ENCODE measurements around the gene THRAP3. TPM values are rescaled to one million over a fixed set of nuclear protein-coding genes. Genes with fewer than 3 reads are reported as not detected.
A peak's percentile ranks its signal among the peaks of the same experiment; 100 is the strongest.

Gene THRAP3
- total RNA-seq, 2 donors from 2014 or later: 27.4 to 32.2 TPM

- H3K36me3 ChIP-seq (replicated peaks in 1 of 2; ENCODE audit: insufficient read depth in 1 of 2, low read depth in 2 of 2): peaks cover 0 to 43% of the 10 kb centered on the region in 2 donors
Observed at GRCh38 chr1:36346741-36347370, 122.6 kb downstream of the THRAP3 start.

DNA sequence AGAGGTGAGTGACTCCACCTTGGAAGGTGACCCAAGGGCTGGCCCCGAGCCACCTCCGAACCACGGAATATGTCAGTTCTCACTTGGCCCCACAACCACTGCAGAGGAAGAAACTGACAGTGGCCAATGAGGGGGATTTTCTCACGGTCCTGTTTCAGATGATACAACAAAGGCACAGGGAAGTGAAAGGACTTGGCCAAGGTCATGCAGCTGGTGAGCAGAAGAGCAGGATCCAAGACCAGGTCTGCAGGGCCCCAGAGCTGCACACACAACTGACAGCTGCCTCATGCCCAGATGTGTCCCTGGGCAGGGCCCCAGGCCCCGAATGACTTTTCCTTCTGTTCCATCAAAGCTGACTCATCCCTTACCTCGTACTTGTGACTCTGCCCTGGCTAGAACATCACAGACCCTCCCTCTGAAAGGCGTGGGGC lies 125.0 kb downstream of the THRAP3 start:
- H3K4me3 ChIP-seq: no peak overlapping the region
- 60 to 64% methylated on average over 7 of the region's 7 CpGs for WGBS, 2 donors
- H3K27me3 ChIP-seq: no peaks in the 10 kb centered on the region
- TF ChIP-seq CTCF (IDR thresholded peaks at IDR 0.05): no peak
- TF ChIP-seq POLR2A (IDR thresholded peaks at IDR 0.05): no peak
- no peaks in the 10 kb centered on the region for H3K9me3 ChIP-seq
- ATAC-seq (no peak), DNase-seq (no peak)
- intact Hi-C loops (cut with DNase I): no loop called here
- H3K27ac ChIP-seq: no peak overlapping the region
- H3K36me3 ChIP-seq (replicated peaks in 1 of 2; ENCODE audit: insufficient read depth in 1 of 2, low read depth in 2 of 2): peaks cover 0 to 44% of the 10 kb centered on the region in 2 donors
- no peaks in the 10 kb centered on the region for H3K4me1 ChIP-seq

More at GRCh38 chr1:36346741-36347370, 122.6 kb downstream of the THRAP3 start:
- DNase-seq (no peak), ATAC-seq (no peak)
- no peaks in the 10 kb centered on the region for H3K27me3 ChIP-seq
- H3K27ac ChIP-seq: no peak overlapping the region
- intact Hi-C loops (cut with DNase I): no loop called here
- TF ChIP-seq POLR2A (IDR thresholded peaks at IDR 0.05) (no peak), CTCF (IDR thresholded peaks at IDR 0.05) (no peak)
- no peak overlapping the region for H3K4me3 ChIP-seq
- no peaks in the 10 kb centered on the region for H3K9me3 ChIP-seq
- no peaks in the 10 kb centered on the region for H3K4me1 ChIP-seq
- 91% methylated on average over 6 to 8 of the region's 8 CpGs for WGBS, 2 donors

- Histone ChIP-seq H3K27ac (peak overlapping the region in 2 of 4 donors; percentile 26 to 31), H3K9me3 (no peaks in the 10 kb centered on the region), H3K27me3 (no peaks in the 10 kb centered on the region), H3K4me3 (no peak overlapping the region), H3K36me3 (replicated peaks in 1 of 2; ENCODE audit: insufficient read depth in 1 of 2, low read depth in 2 of 2) (peaks cover 0 to 48% of the 10 kb centered on the region in 2 donors), H3K4me1 (no peaks in the 10 kb centered on the region)
- no peak for DNase-seq
- 81% methylated on average over 14 of the region's 16 CpGs; no CpG with 5 or more reads in 1 of the 2 donors for WGBS, 2 donors
- TF ChIP-seq POLR2A (IDR thresholded peaks at IDR 0.05): no peak
- no peak for TF ChIP-seq CTCF (IDR thresholded peaks at IDR 0.05)
- ATAC-seq: peak; percentile 9
- intact Hi-C loops (cut with DNase I): no loop called here
Observed at GRCh38 chr1:36349839-36350238, 125.6 kb downstream of the THRAP3 start.

DNA sequence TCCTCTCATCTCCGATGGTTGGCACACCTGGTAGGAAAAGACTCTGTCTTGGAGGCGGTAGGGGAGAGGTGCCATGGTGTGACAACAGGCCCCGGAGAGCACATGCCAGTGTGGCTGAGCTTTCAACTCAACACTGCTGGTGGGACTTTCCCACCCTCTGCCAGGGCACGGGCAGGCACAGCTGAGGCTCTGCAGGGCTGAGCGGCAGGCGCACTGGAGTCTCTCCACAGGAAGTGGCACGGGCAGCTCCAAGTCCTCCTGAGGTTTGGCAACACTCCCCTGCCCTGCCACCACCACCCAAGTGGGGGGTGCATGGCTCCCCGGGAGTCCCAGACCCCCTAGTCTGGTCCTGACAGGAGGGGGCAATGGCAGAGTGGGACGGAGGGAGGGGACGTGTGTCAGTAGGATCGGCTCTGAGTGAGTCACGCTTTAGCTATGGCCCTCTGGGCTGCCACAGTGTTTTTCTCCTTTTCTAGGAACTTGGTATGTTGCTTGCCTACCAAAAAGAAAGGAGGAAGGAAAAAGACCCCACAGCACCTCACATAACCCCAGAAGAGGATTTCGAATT lies 126.5 kb downstream of the THRAP3 start:
- intact Hi-C loops (cut with DNase I): no loop called here
- ATAC-seq: peak; percentile 48
- WGBS, 2 donors: 71 to 78% methylated on average over 1 to 13 of the region's 13 CpGs

DNA sequence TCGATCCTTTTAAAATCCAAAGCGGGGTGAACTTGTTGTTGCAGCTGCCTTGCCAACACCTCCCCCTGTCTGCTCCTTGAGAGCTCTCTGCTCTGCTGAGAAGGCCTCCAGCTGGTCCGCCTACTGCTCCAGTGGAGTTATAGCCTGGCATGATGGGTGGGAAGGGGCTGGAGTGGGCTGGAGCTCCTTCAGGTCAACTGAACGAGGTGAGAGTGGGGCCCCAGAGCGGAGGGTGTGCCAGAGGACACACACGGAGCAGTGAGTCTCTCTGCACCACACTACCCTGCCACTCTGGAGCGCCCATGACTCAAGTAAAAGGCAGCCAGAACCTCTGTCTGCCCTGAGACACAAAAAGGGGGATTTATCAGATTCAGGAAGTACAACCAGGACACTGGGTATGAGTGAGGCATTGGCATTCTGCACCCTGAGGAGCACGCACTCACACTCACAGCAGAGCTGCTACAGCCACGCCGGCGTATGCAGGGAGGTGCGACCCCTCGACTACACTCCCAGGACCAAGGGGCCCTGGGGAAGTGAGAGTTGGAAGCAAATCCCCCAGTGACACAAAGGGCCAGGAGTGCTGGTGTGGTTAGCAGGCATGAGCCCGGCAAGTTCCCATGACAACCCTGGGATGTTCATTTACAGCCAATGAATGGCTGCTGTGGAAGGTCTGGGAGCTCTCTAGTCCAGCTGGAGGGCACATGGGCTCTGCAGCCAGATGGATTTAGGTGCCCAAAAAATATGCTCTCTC lies 127.2 kb downstream of the THRAP3 start:
- H3K36me3 ChIP-seq (replicated peaks in 1 of 2; ENCODE audit: insufficient read depth in 1 of 2, low read depth in 2 of 2): peaks cover 0 to 46% of the 10 kb centered on the region in 2 donors
- no peaks in the 10 kb centered on the region for H3K4me1 ChIP-seq
- 75 to 85% methylated on average over 14 of the region's 14 CpGs for WGBS, 2 donors
- H3K27me3 ChIP-seq: no peaks in the 10 kb centered on the region
- ATAC-seq (no peak), DNase-seq (no peak)
- TF ChIP-seq CTCF (IDR thresholded peaks at IDR 0.05) (no peak), POLR2A (IDR thresholded peaks at IDR 0.05) (no peak)
- H3K4me3 ChIP-seq: no peak overlapping the region
- H3K9me3 ChIP-seq: no peaks in the 10 kb centered on the region
- intact Hi-C loops (cut with DNase I): no loop called here
- H3K27ac ChIP-seq: peak overlapping the region in 2 of 4 donors; percentile 31 to 34

More for the DNA sequence above, 126.5 kb downstream of the THRAP3 start:
- Histone ChIP-seq H3K27me3 (no peaks in the 10 kb centered on the region), H3K4me3 (no peak overlapping the region), H3K4me1 (no peaks in the 10 kb centered on the region), H3K27ac (peak overlapping the region in 2 of 4 donors; percentile 31 to 34), H3K36me3 (replicated peaks in 1 of 2; ENCODE audit: insufficient read depth in 1 of 2, low read depth in 2 of 2) (peaks cover 0 to 48% of the 10 kb centered on the region in 2 donors), H3K9me3 (no peaks in the 10 kb centered on the region)
- no peak for TF ChIP-seq POLR2A (IDR thresholded peaks at IDR 0.05)
- DNase-seq: peak in 1 of 4 donors; percentile 34

All from body of pancreas (tissue), 4 donors.